Astrocyte of the cerebellum (primary cell): ENCODE data around the gene PTPRQ.

Experiments
- DNase-seq: peaks from one replicate; pipeline ENCODE4 v3.0.0-alpha.2; 2011; ENCODE audit warnings: low read depth
- H3K4me3 ChIP-seq: 2 replicates; pipeline ENCODE4 v1.5.1; 2011; ENCODE audit warnings: mild to moderate bottlenecking, low read depth, low read length, moderate library complexity
- CTCF ChIP-seq: IDR thresholded peaks from 2 replicates; pipeline ENCODE4 v1.5.1; 2012; ENCODE audit warnings: low read length, low read depth, moderate library complexity, mild to moderate bottlenecking; ENCODE audit errors: missing control alignments
- in situ Hi-C: cut with HindIII; loops from 2 replicates; pipeline ENCODE4 v1.10.0; 2017; ENCODE audit warnings: low sequenced_read_pairs

PTPRQ gene

DNA sequence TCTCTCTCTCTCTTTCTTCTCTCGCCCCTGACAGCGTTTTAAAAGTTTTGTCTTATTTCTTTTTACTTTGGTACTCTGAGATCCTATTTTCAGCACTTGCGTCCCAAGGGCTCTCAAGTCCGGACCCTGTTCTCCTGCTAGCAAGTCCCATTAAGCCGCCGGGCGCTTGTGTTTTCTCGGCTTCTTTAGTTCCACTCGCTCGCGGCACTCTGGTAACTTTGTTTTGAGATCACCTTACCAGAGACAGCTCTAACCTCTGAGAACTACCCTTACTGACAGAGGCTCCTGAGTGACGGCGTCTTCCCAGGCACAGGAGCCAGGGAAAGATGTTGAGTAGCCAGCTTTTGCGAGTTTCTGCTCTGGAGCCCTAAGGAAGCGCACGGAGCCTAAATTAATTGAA, 270.0 kb downstream of the PTPRQ start:
- H3K4me3 ChIP-seq: peak overlapping the region; percentile 13
- no peak for TF ChIP-seq CTCF
- in situ Hi-C loops: no loop called here
- no peak for DNase-seq

DNA sequence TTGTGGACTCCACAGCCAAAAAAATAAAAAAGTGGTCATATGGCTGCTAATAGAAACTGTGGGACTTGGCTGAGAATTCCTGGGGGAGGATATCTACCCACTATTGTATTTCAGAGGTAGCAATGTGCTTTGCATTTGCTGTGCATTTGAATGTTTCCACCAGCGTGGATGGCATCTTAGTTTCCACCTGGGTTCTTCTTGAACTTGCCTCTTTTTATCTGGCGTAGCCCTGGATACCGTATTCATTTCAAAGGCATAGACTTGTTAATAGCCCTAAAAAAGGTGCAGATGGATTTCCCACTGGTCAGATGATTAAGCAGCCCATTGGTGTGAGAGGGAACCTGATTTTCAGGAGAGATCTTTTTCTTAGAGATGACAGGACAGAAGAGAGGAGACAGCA, 270.8 kb downstream of the PTPRQ start:
- H3K4me3 ChIP-seq: no peak overlapping the region
- in situ Hi-C loops: no loop called here
- no peak for DNase-seq
- TF ChIP-seq CTCF: no peak

GRCh38 chr12:80715713-80716249, 271.7 kb downstream of the PTPRQ start:
- no peak for TF ChIP-seq CTCF
- H3K4me3 ChIP-seq: no peak overlapping the region
- in situ Hi-C loops: no loop called here
- DNase-seq: no peak

GRCh38 chr12:80716696-80717469, 272.8 kb downstream of the PTPRQ start, which contains the start of gene MYF5:
Gene MYF5 (plus strand): TSS chr12:80716912. CDS start chr12:80717064, 152 bp downstream.
- DNase-seq: no peak
- in situ Hi-C loops: no loop called here
- no peak for TF ChIP-seq CTCF
- H3K4me3 ChIP-seq: no peak within 1 kb of the TSS

DNA sequence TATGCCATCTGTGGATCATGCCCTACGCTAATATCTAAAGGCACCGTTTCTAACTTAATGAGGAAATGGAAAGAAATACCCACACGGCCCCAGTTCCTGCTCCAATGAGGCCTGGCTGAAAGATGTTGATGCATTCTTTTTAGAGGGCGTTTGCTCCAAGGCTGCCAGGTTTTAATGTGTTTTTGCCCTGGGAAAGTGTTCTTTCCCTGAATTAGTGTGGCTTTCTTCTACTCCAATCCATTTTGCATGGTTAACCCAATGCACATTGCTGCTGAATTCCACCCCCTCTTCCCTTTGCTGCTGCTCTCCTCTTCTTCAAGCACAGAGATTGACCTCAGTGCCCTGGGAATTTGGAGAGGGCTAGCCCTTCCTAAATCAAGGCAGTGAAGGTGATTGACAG, 273.8 kb downstream of the PTPRQ start:
- DNase-seq: no peak
- in situ Hi-C loops: no loop called here
- H3K4me3 ChIP-seq: no peak overlapping the region
- TF ChIP-seq CTCF: no peak

GRCh38 chr12:80720516-80720915, 276.5 kb downstream of the PTPRQ start:
- no peak overlapping the region for H3K4me3 ChIP-seq
- no peak for TF ChIP-seq CTCF
- no peak for DNase-seq
- in situ Hi-C loops: no loop called here
